ENCODE results near the gene BLOC1S1. TPM values are rescaled to one million over a fixed set of nuclear protein-coding genes. Genes with fewer than 3 reads are reported as not detected.

The BLOC1S1 gene
- total and polyA plus RNA-seq, 7 donors = 127 to 260 (median 185) TPM

DNA sequence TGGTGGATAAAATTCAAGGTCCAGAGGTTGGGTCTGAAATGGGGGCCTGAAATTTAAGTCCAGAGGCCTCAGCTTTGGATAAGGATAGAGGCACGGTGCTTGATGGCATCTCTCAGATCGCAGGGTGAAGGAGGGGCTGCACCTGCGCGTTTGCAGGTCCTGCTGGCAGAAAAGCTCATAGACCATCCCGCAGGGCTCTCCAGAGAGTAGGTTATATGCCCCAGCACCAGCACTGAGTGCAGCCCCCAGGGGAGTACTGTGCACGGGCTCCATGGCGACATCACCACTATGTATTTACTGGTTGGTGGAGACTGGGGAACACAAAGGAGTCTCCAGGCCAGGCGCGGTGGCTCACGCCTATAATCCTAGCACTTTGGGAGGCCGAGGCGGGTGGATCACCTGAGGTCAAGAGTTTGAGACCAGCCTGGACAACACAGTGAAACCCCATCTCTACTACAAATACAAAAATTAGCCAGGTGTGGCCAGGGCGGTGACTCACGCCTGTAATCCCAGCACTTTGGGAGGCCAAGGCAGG lies 17.2 kb downstream of the BLOC1S1 start:
- no peak for ATAC-seq
- DNase-seq = no peak
- TF ChIP-seq, protein P1, sequence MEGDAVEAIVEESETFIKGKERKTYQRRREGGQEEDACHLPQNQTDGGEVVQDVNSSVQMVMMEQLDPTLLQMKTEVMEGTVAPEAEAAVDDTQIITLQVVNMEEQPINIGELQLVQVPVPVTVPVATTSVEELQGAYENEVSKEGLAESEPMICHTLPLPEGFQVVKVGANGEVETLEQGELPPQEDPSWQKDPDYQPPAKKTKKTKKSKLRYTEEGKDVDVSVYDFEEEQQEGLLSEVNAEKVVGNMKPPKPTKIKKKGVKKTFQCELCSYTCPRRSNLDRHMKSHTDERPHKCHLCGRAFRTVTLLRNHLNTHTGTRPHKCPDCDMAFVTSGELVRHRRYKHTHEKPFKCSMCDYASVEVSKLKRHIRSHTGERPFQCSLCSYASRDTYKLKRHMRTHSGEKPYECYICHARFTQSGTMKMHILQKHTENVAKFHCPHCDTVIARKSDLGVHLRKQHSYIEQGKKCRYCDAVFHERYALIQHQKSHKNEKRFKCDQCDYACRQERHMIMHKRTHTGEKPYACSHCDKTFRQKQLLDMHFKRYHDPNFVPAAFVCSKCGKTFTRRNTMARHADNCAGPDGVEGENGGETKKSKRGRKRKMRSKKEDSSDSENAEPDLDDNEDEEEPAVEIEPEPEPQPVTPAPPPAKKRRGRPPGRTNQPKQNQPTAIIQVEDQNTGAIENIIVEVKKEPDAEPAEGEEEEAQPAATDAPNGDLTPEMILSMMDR (IDR thresholded peaks at IDR 0.05) = no peak
- no peak overlapping the region for H3K4me3 ChIP-seq
- no peaks in the 10 kb centered on the region for H3K27me3 ChIP-seq (ENCODE audit: insufficient read depth in 3 of 3, low read length in 2 of 3)
- no peak overlapping the region for H3K27ac ChIP-seq
- peaks cover 0 to 5% of the 10 kb centered on the region in 2 donors for H3K36me3 ChIP-seq (ENCODE audit: insufficient read depth in 1 of 2, low read depth in 1 of 2)
- peaks cover 14% of the 10 kb centered on the region for H3K4me1 ChIP-seq
- intact Hi-C loops (cut with DNase I) = no loop called here
- 84 to 91% (median 86%) methylated on average over 14 of the region's 14 CpGs for WGBS, 3 donors
- no peaks in the 10 kb centered on the region for H3K9me3 ChIP-seq

DNA sequence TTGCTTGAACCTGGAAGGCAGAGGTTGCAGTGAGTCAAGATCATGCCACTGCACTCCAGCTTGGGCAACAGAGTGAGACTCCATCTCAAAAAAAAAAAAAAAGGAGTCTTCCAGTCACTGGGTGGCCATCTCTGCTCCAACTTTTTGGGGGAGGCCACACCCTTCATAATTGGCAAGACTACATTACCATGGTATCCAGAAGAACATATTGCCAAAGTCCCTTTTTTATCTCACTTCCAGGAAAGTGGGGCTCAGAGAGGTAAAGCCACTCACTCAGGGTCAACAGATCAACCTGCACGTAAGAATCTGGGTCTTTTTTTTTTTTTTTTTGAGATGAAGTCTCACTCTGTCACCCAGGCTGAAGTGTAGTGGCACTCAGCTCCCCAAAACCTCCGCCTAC lies 18.0 kb downstream of the BLOC1S1 start:
- 80 to 84% (median 82%) methylated on average over 2 of the region's 2 CpGs for WGBS, 3 donors

DNA sequence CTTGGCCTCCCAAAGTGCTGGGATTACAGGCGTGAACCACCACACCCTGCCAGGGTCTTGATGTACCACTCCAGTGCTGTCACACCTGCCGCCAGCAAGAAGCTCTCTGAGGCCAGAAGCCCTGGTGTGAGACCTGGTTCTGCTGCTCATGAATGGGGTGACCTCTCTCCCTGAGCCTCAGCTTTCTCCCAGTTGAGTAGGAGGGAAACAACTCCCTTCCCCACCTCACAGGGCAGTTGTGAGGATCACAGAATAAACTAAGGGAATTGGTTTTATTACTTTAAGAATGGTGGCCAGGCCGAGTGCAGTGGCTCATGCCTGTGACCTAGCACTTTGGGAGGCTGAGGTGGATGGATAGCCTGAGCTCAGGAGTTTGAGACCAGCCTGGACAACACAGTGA lies 18.7 kb downstream of the BLOC1S1 start:
- TF ChIP-seq, protein P1 (IDR thresholded peaks at IDR 0.05) = no peak
- DNase-seq (no peak), ATAC-seq (no peak)
- WGBS, 3 donors = 87 to 94% (median 93%) methylated on average over 3 of the region's 3 CpGs
- Histone ChIP-seq H3K4me3 (no peak overlapping the region), H3K4me1 (peaks cover 14% of the 10 kb centered on the region), H3K9me3 (no peaks in the 10 kb centered on the region), H3K27ac (no peak overlapping the region), H3K27me3 (ENCODE audit: insufficient read depth in 3 of 3, low read length in 2 of 3) (no peaks in the 10 kb centered on the region), H3K36me3 (ENCODE audit: insufficient read depth in 1 of 2, low read depth in 1 of 2) (peaks cover 0 to 5% of the 10 kb centered on the region in 2 donors)
- intact Hi-C loops (cut with DNase I) = no loop called here

More for the DNA sequence above, 18.0 kb downstream of the BLOC1S1 start:
- ATAC-seq (no peak), DNase-seq (no peak)
- Histone ChIP-seq H3K27me3 (ENCODE audit: insufficient read depth in 3 of 3, low read length in 2 of 3) (no peaks in the 10 kb centered on the region), H3K4me3 (no peak overlapping the region), H3K27ac (no peak overlapping the region), H3K36me3 (ENCODE audit: insufficient read depth in 1 of 2, low read depth in 1 of 2) (peaks cover 0 to 5% of the 10 kb centered on the region in 2 donors), H3K9me3 (no peaks in the 10 kb centered on the region), H3K4me1 (peaks cover 14% of the 10 kb centered on the region)
- TF ChIP-seq, protein P1 (IDR thresholded peaks at IDR 0.05) = no peak
- intact Hi-C loops (cut with DNase I) = no loop called here

DNA sequence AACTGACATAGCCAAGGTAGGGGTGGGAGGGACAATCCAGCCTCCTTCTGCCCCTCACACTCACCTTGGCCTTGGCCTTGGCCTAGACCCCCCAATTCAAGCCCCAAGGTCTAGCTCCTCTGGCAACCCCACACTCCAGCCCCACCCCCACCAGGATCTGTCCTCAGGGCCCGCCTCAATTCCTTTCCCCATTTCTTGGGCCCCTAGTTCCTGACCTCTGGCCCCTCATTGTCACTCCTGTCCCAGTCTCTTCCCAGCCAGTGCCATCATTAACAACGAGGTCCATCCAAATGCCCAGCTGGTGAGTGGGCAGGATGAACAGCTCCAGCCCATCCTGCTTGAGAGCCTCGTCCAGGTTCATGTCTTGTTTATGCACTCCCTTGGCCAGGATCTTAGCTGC lies 20.2 kb downstream of the BLOC1S1 start:
- intact Hi-C loops (cut with DNase I) = loop anchor here in 1 of 2 donors (5.0 kb wide), 1 partner anchor 291 kb away; no protein-coding TSS in a partner anchor
- no peak overlapping the region for H3K27ac ChIP-seq

More for the DNA sequence above, 20.2 kb downstream of the BLOC1S1 start:
- Histone ChIP-seq H3K4me3 (no peak overlapping the region), H3K36me3 (ENCODE audit: insufficient read depth in 1 of 2, low read depth in 1 of 2) (peaks cover 0 to 5% of the 10 kb centered on the region in 2 donors), H3K9me3 (no peaks in the 10 kb centered on the region), H3K4me1 (no peaks in the 10 kb centered on the region), H3K27me3 (ENCODE audit: insufficient read depth in 3 of 3, low read length in 2 of 3) (no peaks in the 10 kb centered on the region)
- ATAC-seq (no peak), DNase-seq (no peak)
- WGBS, 3 donors = 44 to 60% (median 45%) methylated on average over 3 of the region's 3 CpGs
- TF ChIP-seq, protein P1 (IDR thresholded peaks at IDR 0.05) = no peak

Data from psoas muscle (tissue), 8 donors.